Measurements from ENCODE around the gene ASXL2. TPM values are rescaled to one million over a fixed set of nuclear protein-coding genes. Genes with fewer than 3 reads are reported as not detected.
"Not testable (repeated sequence)": the region's sequence is repeated elsewhere in the genome, so short reads cannot be mapped to it uniquely, and the experiment has no call there.

Gene ASXL2
- polyA plus RNA-seq, 4 donors: 17.9 to 22.6 (median 21.5) TPM

GRCh38 chr2:25894135-25894830 is 16.0 kb upstream of the ASXL2 start:
- no peak for DNase-seq (ENCODE audit: low read depth in 4 of 4, low spot score in 3 of 4)

- DNase-seq (ENCODE audit: low read depth in 4 of 4, low spot score in 3 of 4): no peak
These were observed 13.4 kb upstream of the ASXL2 start for GRCh38 chr2:25891672-25892071.

- no peak for DNase-seq (ENCODE audit: low read depth in 4 of 4, low spot score in 3 of 4)
These were observed 9.4 kb upstream of the ASXL2 start for GRCh38 chr2:25887624-25888242.

GRCh38 chr2:25885933-25886332 is 7.6 kb upstream of the ASXL2 start:
- DNase-seq (ENCODE audit: low read depth in 4 of 4, low spot score in 3 of 4): no peak

GRCh38 chr2:25881764-25882163 is 3.5 kb upstream of the ASXL2 start:
- DNase-seq (ENCODE audit: low read depth in 4 of 4, low spot score in 3 of 4): no peak

- no peak for DNase-seq (ENCODE audit: low read depth in 4 of 4, low spot score in 3 of 4)
These were observed 945 bp upstream of the ASXL2 start for GRCh38 chr2:25879133-25879730.

GRCh38 chr2:25877431-25878360 is 591 bp downstream of the ASXL2 start:
- peak; percentile 24 to 57 (median 34) for DNase-seq (ENCODE audit: low read depth in 4 of 4, low spot score in 3 of 4)

- no peak for DNase-seq (ENCODE audit: low read depth in 4 of 4, low spot score in 3 of 4)
These were observed 6.2 kb downstream of the ASXL2 start for GRCh38 chr2:25872134-25872533.

GRCh38 chr2:25867396-25868003 is 10.8 kb downstream of the ASXL2 start:
- no peak for DNase-seq (ENCODE audit: low read depth in 4 of 4, low spot score in 3 of 4)

GRCh38 chr2:25856377-25856776 is 21.9 kb downstream of the ASXL2 start:
- DNase-seq (ENCODE audit: low read depth in 4 of 4, low spot score in 3 of 4): no peak

GRCh38 chr2:25855065-25855464 is 23.2 kb downstream of the ASXL2 start:
- no peak for DNase-seq (ENCODE audit: low read depth in 4 of 4, low spot score in 3 of 4)

GRCh38 chr2:25854613-25855012 is 23.7 kb downstream of the ASXL2 start:
- DNase-seq (ENCODE audit: low read depth in 4 of 4, low spot score in 3 of 4): no peak

- DNase-seq (ENCODE audit: low read depth in 4 of 4, low spot score in 3 of 4): no peak
These were observed 25.1 kb downstream of the ASXL2 start for GRCh38 chr2:25853038-25853638.

- peak; percentile 7 to 40 (median 29) for DNase-seq (ENCODE audit: low read depth in 4 of 4, low spot score in 3 of 4)
These were observed 26.4 kb downstream of the ASXL2 start for GRCh38 chr2:25851740-25852503.

GRCh38 chr2:25850400-25850799 is 27.9 kb downstream of the ASXL2 start:
- DNase-seq (ENCODE audit: low read depth in 4 of 4, low spot score in 3 of 4): not testable (repeated sequence)

- not testable (repeated sequence) for DNase-seq (ENCODE audit: low read depth in 4 of 4, low spot score in 3 of 4)
These were observed 28.9 kb downstream of the ASXL2 start for GRCh38 chr2:25849350-25849749.

- DNase-seq (ENCODE audit: low read depth in 4 of 4, low spot score in 3 of 4): no peak
These were observed 32.3 kb downstream of the ASXL2 start for GRCh38 chr2:25845843-25846505.

GRCh38 chr2:25844089-25844488 is 34.2 kb downstream of the ASXL2 start:
- no peak for DNase-seq (ENCODE audit: low read depth in 4 of 4, low spot score in 3 of 4)

GRCh38 chr2:25842155-25842554 is 36.1 kb downstream of the ASXL2 start:
- DNase-seq (ENCODE audit: low read depth in 4 of 4, low spot score in 3 of 4): no peak

Data from right renal pelvis (tissue), 4 donors.